Memory B cell (primary cell): Measurements from ENCODE around the gene TNS4.

Source experiments
- ATAC-seq: fragments of 150-1000 bp; cut with Tn5 transposase; 2 replicates; pipeline ENCODE4 v1.10.0; 2021; ENCODE audit warnings: low read depth, mild to moderate bottlenecking, moderate library complexity
- DNase-seq, 2 donors: peaks; one replicate each; pipeline ENCODE4 v3.0.0; 2022; ENCODE audit warnings: low spot score in 2 of 2
- H3K27ac Mint-ChIP-seq: one replicate; pipeline ENCODE4 v1.8.0; 2022; ENCODE audit warnings: mild to moderate bottlenecking, moderate library complexity, mixed read lengths
- H3K27me3 Mint-ChIP-seq: one replicate; pipeline ENCODE4 v1.8.0; 2022; ENCODE audit warnings: mixed read lengths
- H3K36me3 Mint-ChIP-seq: one replicate; pipeline ENCODE4 v1.8.0; 2022; ENCODE audit warnings: mild to moderate bottlenecking, mixed read lengths
- H3K4me1 Mint-ChIP-seq: one replicate; pipeline ENCODE4 v1.8.0; 2022; ENCODE audit warnings: mixed read lengths
- H3K4me3 Mint-ChIP-seq: one replicate; pipeline ENCODE4 v1.8.0; 2022; ENCODE audit warnings: mild to moderate bottlenecking, moderate library complexity, mixed read lengths
- H3K9me3 Mint-ChIP-seq: one replicate; pipeline ENCODE4 v1.8.0; 2022; ENCODE audit warnings: mixed read lengths

TNS4 gene

DNA sequence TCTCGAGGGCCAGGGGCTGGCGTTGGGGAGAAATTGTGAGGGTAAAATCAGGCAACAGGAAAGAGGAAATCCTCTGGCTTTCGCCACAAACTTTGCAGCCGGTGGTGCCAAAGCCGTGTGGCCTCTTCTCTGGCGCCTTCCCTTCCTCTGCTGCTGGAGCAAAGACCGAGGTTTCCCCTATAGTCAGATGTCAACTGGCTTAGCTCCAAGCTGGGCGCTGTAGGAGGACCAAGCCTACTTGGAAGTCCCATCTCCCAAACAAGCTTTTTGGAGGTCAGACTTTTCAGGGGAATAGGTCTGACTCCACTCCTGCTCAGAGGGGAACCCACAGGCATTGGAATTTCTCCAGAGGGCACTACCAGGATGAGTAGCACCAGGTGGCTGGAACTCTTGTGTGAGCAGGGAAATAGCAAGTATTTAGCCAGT lies 53.2 kb downstream of the TNS4 start:
- no peak overlapping the region for H3K4me3 Mint-ChIP-seq
- H3K36me3 Mint-ChIP-seq: no peaks in the 10 kb centered on the region
- no peak for DNase-seq
- no peak overlapping the region for H3K27ac Mint-ChIP-seq
- no peak for ATAC-seq
- no peaks in the 10 kb centered on the region for H3K9me3 Mint-ChIP-seq
- peaks cover 13% of the 10 kb centered on the region for H3K4me1 Mint-ChIP-seq
- peaks cover 7% of the 10 kb centered on the region for H3K27me3 Mint-ChIP-seq

DNA sequence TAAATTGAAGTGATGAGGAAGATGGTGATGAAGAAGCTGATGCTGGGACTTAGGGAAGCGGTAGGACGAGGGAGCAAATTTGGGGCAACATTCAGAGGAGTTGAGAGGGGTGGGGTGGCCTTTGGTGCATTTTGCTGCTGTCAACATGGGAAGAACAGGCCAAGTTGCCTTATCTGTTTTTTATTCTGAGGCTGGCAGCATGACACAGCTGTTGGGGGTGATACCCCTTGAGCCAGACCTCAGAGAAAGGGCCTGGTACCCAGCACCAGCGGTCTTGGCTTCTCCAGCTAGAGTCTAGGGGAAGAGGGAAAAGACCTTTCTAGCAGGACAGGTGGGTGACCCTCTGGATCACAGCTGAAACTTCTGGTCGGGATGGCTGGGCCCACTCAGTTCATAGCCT lies 53.6 kb downstream of the TNS4 start:
- no peak overlapping the region for H3K4me3 Mint-ChIP-seq
- H3K9me3 Mint-ChIP-seq: no peaks in the 10 kb centered on the region
- DNase-seq: no peak
- H3K27me3 Mint-ChIP-seq: peaks cover 6% of the 10 kb centered on the region
- peaks cover 13% of the 10 kb centered on the region for H3K4me1 Mint-ChIP-seq
- H3K27ac Mint-ChIP-seq: no peak overlapping the region
- H3K36me3 Mint-ChIP-seq: no peaks in the 10 kb centered on the region
- no peak for ATAC-seq

DNA sequence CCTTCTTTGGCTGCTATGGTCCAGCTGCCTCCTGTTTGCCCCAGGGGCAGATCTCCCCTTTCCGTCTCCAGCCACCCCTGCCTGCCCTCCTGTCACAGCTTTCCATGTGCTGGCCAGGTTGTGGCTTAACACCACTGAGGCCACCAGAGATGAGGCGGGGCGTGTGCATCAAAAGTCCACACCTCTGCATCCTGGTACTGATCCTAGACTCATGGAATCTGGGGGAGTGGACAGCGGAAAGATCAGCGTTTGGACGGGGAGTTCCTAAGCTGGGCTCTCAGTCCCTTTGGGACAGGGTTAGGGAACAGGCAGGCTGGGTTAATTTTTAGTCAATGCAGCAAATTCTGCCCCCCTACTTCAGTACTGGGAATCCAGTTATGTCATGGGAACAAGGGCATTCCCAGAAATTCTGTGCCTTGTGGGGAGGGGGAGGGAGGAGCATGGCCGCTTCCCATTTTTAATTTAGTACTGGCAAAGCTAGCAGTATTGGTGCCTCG lies 54.2 kb downstream of the TNS4 start:
- peaks cover 5% of the 10 kb centered on the region for H3K27me3 Mint-ChIP-seq
- H3K9me3 Mint-ChIP-seq: no peaks in the 10 kb centered on the region
- ATAC-seq (no peak), DNase-seq (no peak)
- H3K36me3 Mint-ChIP-seq: no peaks in the 10 kb centered on the region
- H3K4me1 Mint-ChIP-seq: peaks cover 13% of the 10 kb centered on the region
- no peak overlapping the region for H3K27ac Mint-ChIP-seq
- H3K4me3 Mint-ChIP-seq: no peak overlapping the region

DNA sequence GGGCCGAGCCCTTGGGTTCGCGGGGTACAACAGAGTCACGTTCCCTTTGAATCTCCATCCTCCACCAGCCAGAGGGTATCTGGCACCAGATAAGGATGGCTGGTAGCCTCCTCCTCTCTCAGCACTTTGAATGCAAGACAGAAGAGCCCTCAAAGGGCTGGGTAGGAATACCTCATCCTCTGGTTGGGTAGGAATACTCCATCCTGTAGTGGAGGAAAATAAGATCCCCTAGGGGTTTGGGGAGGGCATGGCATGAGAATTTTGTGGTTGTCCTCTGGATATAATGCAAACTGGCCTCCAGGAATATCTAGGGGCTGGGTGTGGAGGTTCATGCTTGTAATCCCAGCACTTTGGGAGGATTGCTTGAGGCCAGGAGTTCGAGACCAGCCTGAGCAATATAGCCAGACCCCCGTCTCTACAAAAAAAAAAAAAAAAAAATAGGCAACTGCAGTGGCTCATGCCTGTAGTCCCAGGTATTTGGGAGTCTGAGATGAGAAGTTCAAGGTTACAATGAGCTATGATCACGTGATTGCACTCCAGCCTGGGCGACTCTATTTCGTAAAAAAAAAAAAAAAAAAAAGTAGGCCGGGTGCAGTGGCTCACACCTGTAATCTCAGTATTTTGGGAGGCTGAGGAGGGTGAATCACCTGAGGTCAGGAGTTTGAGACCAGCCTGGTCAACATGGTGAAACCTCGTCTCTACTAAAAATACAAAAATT lies 55.5 kb downstream of the TNS4 start:
- DNase-seq: no peak
- peaks cover 13% of the 10 kb centered on the region for H3K4me1 Mint-ChIP-seq
- no peak overlapping the region for H3K4me3 Mint-ChIP-seq
- H3K9me3 Mint-ChIP-seq: no peaks in the 10 kb centered on the region
- ATAC-seq: no peak
- H3K27ac Mint-ChIP-seq: no peak overlapping the region
- no peaks in the 10 kb centered on the region for H3K36me3 Mint-ChIP-seq
- H3K27me3 Mint-ChIP-seq: peaks cover 5% of the 10 kb centered on the region

DNA sequence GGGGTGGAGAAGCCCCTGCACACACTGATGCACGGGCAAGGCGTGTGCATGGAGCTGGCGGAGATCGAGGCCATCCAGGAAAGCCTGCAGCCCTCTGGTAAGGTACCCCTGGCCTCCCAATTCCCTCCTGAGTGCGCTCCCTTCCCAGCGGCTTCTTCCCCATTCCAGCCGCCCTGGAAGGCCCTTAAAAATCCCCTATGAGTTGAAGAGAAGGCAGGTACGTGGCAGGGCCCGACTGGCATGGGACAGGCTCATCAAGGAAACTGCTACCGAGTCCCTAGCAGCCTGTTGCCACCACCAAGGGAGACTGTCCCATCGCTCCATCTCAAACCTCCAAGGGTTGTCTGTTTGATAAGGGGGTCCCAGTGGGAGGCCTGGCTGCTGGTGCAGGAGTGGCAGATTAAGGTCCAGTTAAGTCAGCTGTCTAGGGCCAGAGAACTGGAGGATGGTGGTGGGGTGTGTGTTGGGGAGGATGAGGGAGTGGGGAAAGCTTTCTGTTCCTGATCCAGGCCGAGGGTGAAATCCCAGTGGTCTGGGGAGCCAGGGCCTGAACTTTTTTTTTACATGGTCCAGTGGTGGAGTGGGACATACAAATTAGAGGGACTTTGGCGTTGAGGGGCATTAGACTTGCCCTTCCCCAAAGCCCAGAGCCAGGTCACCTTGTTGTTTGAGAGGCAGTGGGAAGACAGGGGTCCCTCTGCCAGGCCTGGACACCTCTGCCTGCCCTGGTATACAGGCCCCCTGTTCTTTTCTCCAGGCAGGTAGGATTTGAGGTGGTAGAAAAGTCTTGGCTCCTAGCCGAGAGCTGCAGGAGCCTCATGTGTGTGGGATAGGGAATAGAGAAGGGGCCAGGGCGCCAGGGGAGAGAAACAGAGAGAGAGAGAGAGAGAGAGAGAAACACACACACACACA lies 57.2 kb downstream of the TNS4 start:
- DNase-seq (no peak), ATAC-seq (no peak)
- peak overlapping the region; percentile 72 for H3K27ac Mint-ChIP-seq
- peaks cover 13% of the 10 kb centered on the region for H3K4me1 Mint-ChIP-seq
- H3K4me3 Mint-ChIP-seq: peak overlapping the region; percentile 83
- H3K27me3 Mint-ChIP-seq: peaks cover 5% of the 10 kb centered on the region
- H3K36me3 Mint-ChIP-seq: no peaks in the 10 kb centered on the region
- H3K9me3 Mint-ChIP-seq: no peaks in the 10 kb centered on the region

DNA sequence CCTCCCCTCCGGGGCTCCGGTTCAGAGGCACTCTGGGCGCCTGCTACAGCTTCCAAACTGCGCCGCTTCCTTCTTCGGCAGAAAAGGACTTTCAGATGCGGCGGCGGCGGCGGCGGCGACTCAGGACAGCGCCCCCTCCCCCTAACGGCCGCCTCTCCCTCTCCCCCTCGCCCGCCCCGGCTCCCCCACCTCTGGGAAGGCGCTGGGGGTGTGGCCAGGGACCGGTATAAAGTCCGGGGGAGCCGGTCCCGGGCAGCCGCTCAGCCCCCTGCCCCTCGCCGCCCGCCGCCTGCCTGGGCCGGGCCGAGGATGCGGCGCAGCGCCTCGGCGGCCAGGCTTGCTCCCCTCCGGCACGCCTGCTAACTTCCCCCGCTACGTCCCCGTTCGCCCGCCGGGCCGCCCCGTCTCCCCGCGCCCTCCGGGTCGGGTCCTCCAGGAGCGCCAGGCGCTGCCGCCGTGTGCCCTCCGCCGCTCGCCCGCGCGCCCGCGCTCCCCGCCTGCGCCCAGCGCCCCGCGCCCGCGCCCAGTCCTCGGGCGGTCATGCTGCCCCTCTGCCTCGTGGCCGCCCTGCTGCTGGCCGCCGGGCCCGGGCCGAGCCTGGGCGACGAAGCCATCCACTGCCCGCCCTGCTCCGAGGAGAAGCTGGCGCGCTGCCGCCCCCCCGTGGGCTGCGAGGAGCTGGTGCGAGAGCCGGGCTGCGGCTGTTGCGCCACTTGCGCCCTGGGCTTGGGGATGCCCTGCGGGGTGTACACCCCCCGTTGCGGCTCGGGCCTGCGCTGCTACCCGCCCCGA lies 58.0 kb downstream of the TNS4 start, which contains the start of gene IGFBP4:
TSS of gene IGFBP4 (plus strand) at position 255 of the 792 bp plus-strand sequence. CDS start at position 541, 286 bp downstream.
- peak within 1 kb of the TSS; percentile 83 for H3K4me3 Mint-ChIP-seq
- H3K27ac Mint-ChIP-seq: peak within 1 kb of the TSS; percentile 48
- H3K27me3 Mint-ChIP-seq: peaks cover 5% of the 10 kb centered on the region
- H3K36me3 Mint-ChIP-seq: no peaks in the 10 kb centered on the region
- DNase-seq (peak; percentile 66 to 75), ATAC-seq (peak; percentile 87)
- peaks cover 13% of the 10 kb centered on the region for H3K4me1 Mint-ChIP-seq
- H3K9me3 Mint-ChIP-seq: no peaks in the 10 kb centered on the region

DNA sequence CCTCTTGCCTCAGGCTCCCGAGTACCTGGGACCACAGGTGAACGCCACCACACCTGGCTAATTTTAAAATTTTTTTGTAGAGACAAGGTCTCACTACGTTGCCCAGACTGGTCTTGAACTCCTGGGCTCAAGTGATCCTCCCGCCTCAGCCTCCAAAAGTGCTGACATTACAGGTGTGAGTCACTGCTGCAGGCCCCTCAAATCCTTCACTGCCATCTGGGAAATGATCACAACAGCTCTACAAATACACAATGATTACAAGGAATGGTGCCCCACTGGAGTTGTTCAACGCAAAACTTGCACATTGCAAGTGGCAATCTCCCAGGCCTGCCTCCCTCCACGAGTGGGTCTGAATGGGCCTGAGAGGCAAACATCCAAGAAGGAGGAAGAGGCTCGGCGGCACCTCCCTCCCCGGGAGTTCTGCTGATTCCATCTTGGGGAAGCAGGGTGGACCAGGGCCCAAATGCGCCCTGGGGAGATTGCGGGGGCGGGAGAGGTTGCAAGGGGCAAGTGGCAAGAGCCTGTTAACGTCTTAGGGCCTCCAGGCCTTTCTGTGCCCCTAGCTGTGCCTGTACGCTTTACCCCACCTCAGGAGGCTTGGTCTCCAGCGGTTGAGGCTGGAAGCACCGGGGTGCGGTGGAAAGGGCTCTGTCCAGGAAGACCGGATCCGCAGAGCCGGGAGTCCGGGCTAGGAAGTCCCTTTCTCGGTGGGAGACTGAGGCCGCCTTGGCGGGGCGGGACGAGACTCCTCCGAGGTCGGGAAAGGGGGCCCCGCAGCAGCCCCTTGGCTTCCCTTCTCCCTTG lies 58.8 kb downstream of the TNS4 start:
- Mint-ChIP-seq H3K27me3 (peaks cover 3% of the 10 kb centered on the region), H3K4me3 (peak overlapping the region; percentile 59), H3K9me3 (no peaks in the 10 kb centered on the region), H3K36me3 (no peaks in the 10 kb centered on the region), H3K4me1 (peaks cover 13% of the 10 kb centered on the region), H3K27ac (no peak overlapping the region)
- ATAC-seq (no peak), DNase-seq (no peak)

DNA sequence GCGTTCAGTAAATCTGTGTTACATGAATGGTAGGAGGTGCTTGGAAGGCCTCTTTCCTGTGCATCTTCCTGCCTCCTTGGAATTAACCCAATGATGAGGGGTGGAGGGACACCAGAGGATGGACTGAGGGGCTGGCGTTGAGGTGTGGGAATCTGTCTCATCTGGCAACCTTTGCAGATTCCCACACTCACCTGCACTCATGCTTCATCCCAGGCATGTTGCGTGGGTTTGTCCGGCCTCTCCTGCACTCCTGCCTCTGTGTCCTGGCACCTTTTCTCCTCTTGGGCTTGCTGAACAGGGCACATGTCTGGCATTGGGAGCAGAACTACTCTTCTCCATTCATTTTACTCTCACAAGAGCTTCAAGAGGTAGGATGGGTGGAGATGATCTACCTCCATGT lies 61.3 kb downstream of the TNS4 start:
- Mint-ChIP-seq H3K4me3 (no peak overlapping the region), H3K27me3 (no peaks in the 10 kb centered on the region), H3K4me1 (peaks cover 13% of the 10 kb centered on the region), H3K9me3 (no peaks in the 10 kb centered on the region), H3K36me3 (no peaks in the 10 kb centered on the region), H3K27ac (no peak overlapping the region)
- DNase-seq (no peak), ATAC-seq (no peak)

DNA sequence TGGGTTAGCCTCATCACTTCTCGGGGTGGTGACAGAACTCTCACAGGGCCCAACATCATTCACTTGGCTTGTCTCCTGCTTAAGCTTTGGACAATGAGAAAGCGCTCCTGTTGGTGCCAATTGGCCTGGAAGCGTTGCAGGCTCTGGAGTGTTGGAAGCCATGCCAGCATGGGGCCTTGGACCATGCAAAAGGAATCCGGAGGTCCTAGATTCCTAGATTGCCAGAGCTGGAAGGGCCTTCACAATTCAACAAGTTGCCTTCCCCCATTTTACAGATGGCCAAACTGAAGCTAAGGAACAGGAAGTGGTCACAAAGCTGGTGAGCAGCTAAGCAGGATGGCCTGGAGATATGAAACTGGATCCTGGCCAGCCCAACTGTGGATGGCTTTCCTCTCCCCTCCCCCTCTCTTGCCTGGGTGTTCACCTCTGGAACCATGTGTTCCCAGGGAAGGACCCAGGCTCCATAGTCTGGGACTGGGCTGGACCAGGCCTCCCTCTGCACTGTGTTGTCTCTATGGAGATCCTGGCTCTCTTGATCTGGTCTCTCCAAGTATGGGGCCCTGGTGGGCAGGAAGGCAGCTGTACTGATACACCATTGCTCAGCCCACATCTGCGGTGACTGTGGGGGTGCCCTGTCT lies 64.2 kb downstream of the TNS4 start:
- peaks cover 2% of the 10 kb centered on the region for H3K27me3 Mint-ChIP-seq
- H3K4me1 Mint-ChIP-seq: peaks cover 2% of the 10 kb centered on the region
- no peaks in the 10 kb centered on the region for H3K36me3 Mint-ChIP-seq
- no peak overlapping the region for H3K27ac Mint-ChIP-seq
- DNase-seq (no peak), ATAC-seq (no peak)
- no peak overlapping the region for H3K4me3 Mint-ChIP-seq
- H3K9me3 Mint-ChIP-seq: no peaks in the 10 kb centered on the region

DNA sequence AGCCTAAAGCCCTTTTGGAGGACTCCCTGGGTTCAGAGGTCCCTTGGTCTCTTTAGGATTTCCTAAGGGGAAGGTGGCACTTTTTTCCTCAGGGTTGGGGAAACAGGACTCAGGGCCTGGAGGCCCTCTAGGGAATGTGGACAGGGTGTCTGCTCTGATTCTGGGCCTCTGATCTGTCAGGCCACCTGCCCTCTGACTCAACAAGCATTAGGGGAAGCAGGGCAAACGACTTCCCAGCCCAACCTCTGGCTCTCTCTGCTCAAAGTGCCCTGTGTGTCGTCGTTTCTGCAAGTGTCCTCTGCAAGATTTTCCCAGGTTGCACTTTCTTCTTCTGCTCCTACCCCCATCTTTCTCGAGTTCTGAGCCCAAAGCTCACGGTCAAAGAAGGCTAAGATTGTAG lies 64.8 kb downstream of the TNS4 start:
- Mint-ChIP-seq H3K36me3 (no peaks in the 10 kb centered on the region), H3K27ac (no peak overlapping the region), H3K27me3 (peaks cover 2% of the 10 kb centered on the region), H3K4me1 (peaks cover 2% of the 10 kb centered on the region), H3K4me3 (no peak overlapping the region), H3K9me3 (no peaks in the 10 kb centered on the region)
- DNase-seq: no peak
- no peak for ATAC-seq

DNA sequence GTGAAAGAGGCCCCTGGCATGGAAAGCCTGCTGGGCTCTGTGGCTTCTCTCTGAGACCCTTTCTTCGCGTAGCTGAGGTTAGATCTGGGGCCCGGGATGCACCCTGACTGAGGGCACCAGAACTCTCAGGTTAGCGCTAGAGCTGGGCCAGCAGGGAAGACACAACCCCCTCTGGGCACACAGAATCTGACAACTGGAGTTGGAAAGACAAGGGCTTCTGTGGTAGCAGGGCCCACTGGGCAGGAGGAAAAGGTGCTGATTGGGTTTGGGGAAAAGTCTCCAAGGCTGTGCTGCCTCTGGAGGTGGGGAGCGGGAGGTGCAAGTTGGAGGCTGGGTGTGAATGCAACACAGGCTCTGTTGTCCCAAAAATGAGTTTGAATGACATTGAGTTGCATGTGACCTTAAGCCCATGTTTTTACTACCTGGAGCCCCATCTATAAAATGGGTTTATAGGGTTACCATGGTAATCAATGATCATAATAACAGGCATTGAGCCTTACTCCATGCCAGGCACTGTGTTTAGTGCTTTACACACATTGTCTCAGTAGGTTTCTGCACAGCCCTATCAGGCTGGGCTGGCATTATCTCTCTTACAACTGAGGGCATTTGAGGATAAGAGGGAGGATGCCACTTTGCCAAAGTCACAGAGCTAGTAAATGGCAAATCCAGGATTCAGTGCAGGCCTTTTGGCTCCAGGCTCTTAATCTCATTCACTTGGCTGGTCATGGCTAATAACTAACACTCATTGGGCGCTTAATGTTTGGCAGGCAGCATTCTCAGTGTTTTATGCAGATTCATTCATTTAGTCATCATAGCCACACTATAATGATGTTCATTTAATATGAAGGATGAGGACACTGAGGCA lies 67.6 kb downstream of the TNS4 start:
- H3K36me3 Mint-ChIP-seq: no peaks in the 10 kb centered on the region
- H3K9me3 Mint-ChIP-seq: no peaks in the 10 kb centered on the region
- H3K4me1 Mint-ChIP-seq: peaks cover 2% of the 10 kb centered on the region
- peak; percentile 41 for ATAC-seq
- H3K27ac Mint-ChIP-seq: no peak overlapping the region
- no peak overlapping the region for H3K4me3 Mint-ChIP-seq
- peaks cover 4% of the 10 kb centered on the region for H3K27me3 Mint-ChIP-seq
- no peak for DNase-seq

DNA sequence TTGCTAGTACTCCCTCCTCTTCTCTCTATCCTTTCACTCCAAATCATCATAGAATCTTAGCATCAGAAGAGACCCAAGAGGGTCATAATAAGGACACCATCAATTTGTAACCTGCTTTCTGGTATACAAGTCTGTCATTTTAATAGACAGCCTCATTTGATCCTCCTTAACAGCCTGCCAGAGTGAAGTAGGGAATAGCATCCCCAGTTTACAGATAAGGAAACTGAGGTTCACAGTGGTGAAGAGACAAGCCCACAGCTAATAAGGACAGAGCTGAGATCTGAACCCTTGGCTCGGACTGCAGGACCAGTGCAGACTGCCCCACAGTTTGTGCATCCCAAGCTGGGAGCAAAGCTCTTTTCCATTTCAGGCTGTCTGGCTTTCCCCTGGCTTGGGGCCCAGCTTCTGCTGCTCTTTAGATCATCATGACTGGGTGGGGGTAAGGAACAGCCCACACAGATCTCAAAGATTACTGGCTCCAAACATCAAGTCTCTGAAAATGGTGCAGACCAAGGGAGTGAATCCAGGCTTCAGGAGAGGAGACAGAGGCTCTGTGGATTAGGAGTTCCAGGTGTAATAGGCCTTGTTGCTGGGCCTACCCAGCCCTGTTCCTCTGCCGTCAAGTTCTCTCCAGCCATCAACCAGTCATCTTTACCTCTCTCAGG lies 68.4 kb downstream of the TNS4 start:
- Mint-ChIP-seq H3K4me3 (no peak overlapping the region), H3K36me3 (no peaks in the 10 kb centered on the region), H3K27ac (no peak overlapping the region), H3K27me3 (peaks cover 4% of the 10 kb centered on the region), H3K9me3 (no peaks in the 10 kb centered on the region), H3K4me1 (peaks cover 2% of the 10 kb centered on the region)
- no peak for ATAC-seq
- no peak for DNase-seq
